Activated CD8-positive, alpha-beta memory T cell treated with anti-CD3 and anti-CD28 coated beads for 1 hour (primary cell): ENCODE results near the gene CLBA1.

ENCODE experiments used
- DNase-seq, 2 donors: peaks; one replicate each; pipeline ENCODE4 v3.0.0-alpha.2; 2020; ENCODE audit warnings: low read depth in 1 of 2; ENCODE audit errors: extremely low read depth in 1 of 2

Gene CLBA1

DNA sequence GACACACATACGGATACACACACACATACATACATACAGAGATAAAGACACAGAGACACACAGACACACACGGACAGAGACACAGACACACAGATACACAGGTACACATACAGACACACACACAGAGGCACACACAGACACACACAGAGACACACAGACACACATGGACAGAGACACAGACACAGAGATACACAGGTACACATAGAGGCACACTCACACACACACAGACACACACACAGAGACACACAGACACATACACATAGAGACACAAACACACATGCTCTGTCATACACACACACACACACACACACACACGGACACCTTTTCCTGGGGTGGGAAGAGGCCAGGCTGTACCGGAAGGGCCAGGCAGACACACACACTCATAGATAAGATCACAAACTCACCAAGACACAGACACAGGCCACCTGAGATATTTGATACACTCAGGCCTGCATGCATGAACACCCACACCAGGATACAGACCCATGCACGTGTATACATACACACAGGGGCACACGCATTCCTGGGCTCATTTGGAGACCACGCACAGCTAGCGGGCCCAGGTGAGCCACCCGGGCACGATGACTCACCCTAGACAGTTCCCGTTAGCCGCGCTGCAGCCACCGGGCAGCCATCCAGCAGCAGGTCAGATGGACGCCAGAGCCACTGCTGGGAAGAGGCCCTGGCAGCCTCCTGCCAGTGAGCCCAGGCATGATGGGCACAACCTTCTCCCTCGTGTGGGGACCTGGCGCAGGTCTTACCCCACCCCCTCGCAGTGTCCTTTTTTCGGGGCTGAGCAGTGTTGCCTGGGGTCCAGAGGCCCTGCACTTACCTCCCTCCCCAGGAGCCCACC lies 5.6 kb upstream of the CLBA1 start:
- DNase-seq, result no peak

GRCh38 chr14:104980611-104981531 lies 4.7 kb upstream of the CLBA1 start:
- DNase-seq, result no peak

DNA sequence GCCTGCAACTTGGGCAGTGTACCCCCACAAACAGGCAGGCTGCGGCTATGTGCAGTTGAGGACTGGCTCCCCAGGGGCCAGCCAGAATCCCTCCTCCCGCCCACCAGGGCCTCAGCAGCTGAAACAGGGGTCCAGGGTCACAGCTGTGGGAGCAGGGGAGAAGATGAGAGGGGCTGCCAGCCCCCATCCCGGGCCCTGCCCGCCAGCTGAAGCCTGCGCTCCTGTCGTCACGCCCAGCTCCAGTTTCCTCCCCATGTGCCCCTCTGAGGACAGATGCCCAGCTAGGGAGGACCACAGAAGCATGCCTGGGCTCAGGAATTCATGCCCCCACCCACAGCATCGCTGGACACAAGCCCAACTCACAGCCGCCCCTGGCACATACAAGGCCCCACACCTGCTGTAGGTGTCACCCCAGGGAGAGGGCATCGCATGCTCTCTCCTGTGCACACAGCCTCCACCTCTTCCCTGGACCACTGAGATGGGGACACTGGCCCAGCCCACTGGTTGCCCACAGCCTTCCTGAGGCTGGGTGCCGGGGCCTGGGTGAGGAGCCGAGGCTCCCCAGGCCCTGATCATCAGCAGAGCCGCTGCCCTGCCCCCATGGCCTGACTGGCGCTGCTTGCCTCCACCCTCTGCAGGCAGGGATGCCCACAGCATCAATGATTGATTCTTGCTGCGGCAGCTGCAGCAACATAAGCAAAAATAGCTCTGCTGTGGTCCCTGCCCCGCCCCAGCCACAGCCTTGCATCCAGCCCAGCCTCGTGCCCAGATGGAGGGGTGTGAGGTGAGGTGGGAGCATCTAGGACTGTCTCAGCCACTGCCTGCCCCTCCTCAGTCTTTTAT lies 3.7 kb upstream of the CLBA1 start:
- DNase-seq, result no peak

DNA sequence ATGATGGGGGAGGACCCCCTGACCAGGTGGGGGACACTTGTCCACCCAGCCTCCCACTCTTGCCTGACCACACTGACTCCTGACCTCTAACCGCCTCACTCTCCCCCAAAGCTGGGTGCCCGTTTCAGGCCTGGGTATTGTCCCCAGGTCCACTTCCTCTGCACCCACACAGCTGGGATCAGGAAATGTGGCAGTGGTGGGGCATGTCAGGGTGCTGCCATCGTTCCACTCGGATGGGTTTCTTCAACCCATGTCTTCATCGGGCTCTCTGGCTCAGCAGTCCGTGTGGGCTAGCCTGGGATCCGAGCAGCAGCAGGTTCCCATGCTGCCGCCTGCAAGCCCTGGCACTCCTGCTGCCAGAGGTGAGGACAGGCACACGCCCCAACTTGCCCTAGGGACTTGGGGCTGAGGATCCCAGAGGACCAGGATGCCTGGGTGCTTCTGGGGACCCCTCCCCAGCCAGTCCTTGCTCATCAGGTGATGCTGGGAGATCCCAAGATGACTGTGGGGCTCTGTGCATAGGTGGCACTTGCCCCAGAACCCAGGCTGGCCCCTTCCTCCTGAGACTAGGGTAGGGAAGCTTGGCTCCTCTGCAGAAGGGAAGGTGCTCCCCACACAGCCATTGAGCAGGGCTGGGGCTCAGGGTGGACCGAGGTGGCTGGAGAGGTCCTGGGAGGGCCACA lies 2.9 kb upstream of the CLBA1 start:
- DNase-seq, result no peak

GRCh38 chr14:104983231-104983721 lies 2.3 kb upstream of the CLBA1 start:
- DNase-seq, result no peak

DNA sequence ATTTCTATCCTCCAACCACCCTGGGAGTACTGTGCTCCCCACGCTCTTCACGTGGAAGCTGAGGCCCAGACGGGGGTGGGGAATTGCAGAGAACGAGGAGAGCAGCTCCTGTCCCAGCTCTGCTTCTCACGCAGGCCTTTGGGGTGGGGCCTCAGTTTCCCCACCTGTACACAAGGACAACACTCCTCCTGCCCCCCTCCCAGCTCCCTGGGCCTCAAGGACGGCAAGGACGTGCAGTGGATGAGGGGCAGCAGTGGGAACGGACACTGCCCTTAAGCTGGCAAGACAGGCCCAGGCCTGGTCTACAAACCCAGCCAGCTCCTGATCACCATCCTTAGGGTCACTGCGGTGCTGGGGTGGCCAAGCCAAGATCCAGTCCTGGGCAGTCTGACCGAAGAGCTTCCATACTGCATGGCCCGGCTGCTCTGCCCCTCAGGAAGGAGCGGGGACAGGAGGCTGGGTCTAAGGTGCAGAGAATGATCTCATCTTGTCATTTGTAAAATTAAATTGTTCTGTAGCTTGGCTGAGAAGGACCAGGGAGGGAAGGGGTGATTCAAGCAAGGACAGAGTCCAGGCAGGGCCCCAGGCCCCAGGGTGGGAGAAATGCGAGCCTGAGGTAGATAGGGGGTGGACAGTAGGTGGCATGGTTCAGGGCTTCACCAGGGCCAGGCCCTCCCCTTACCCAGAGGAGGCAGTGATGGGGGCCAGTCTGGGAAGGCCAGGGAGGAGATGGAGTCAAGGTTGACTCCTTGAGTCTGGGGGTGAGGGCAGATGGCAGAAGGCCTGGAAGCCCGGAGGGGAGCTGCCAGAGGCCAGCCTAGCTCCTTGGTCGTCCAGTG lies 1.3 kb upstream of the CLBA1 start:
- DNase-seq, result no peak

GRCh38 chr14:104986487-104987164 lies 1.0 kb downstream of the CLBA1 start:
- DNase-seq, result no peak

- DNase-seq, result no peak
These were observed 3.8 kb downstream of the CLBA1 start for GRCh38 chr14:104989236-104989950.

DNA sequence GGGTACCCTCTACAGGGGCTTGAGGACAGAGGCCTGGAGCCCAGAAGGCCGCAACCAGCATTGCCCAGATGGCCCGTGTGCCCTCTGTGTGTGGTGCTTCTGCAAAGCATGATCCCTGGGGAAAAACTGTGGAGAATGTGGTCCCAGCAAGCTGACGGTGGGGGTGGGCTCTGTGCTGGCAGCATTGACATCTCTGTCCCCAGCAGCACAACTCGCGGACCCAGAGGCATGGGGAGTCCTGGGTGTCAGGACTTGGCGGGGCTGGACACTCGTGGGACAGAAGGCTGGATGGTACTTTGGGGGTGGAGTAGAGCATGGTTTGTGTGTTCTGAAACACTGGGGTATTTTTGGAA lies 4.3 kb downstream of the CLBA1 start:
- DNase-seq, result no peak

DNA sequence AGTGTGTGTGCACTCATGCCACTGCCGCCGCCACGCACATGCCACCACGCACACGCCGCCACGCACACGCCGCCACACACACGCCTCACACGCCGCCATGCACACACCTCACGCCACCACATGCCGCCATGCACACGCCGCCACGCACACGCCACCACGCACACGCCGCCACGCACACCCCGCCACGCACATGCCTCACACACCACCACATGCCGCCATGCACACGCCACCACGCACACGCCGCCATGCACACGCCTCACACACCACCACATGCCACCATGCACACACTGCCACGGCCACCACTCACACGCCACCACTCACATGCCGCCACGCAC lies 6.3 kb downstream of the CLBA1 start:
- no peak for DNase-seq

DNA sequence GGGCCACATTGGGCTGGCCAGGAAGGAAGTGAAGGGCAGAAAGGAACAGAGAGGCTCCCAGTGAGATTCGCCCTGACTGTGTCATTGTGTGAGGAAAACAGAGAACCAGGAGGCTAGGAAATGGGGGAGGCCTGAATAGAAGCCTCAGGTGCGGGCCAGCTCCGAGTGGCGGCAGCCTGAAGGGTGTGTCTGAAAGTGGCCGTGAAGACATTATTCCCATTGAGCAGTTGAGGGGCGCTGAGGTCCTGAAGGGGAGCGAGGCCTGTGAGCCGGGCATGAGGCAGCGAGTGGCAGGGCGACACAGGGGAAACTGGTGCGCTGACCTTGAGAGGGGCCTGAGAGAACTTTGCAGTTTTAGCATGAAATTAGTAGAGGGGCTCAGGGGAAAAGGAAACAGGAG lies 6.9 kb downstream of the CLBA1 start:
- DNase-seq, result no peak

- DNase-seq, result no peak
These were observed 7.7 kb downstream of the CLBA1 start for GRCh38 chr14:104993306-104993705.

- DNase-seq, result no peak
These were observed 8.4 kb downstream of the CLBA1 start for GRCh38 chr14:104993808-104994591.

DNA sequence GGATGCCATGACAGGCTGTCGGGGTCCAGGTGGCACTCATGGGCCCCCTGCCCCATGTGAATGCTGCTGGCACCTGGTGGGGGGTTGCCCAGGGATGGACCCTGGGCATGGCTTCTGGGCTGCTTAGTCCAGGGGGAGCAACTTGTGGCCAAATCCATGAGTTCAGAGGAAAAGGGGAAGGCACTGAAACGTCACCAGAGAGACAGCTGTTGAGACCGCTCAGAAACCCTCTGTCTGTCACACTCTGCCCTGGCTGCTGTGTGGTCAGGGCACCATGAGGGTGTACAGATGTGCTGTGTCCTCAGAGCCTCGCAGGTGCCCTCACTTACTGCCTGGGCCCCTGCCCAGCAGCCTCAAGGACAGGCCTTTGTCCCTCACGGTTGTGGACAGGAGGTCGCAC lies 9.4 kb downstream of the CLBA1 start:
- no peak for DNase-seq

DNA sequence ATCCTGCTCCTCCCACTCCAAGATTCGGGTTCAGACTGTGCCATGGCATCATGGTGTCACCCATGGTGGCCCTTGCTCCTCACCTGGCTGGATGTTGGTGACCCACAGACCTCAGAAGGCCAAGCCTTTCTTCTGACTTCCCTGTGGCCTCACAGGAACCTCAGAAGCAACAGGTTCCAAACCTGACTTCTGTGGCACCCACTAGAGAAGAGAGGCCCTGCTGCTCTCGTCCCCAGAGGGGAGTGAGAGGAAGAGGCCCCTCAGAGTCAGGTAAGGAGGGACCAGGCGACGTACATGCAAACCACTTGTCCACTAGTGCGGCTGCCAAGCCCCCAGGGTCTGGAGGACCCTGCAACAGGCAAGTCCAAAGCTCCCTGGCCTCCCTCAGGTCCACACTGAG lies 10.4 kb downstream of the CLBA1 start:
- DNase-seq, result no peak

DNA sequence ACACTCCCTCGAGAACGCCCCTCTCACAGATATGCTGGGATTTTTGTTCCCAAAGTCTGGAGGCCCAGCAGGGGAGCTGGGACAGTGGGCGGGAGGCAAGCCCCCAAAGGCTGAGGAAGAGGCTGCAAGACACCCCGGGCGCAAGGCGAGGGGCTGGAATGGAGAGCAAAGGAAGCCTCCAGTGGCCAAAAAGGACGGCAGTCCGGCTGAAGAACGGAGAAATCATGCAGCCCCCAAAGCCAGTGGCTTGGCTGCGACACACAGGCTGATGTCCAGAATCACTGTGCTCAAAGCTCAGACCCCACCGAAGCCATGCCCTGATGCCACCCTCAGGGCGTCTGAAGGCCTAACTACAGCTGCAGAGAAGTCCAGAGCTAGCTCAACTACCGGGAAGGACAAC lies 10.9 kb downstream of the CLBA1 start:
- DNase-seq, result no peak

DNA sequence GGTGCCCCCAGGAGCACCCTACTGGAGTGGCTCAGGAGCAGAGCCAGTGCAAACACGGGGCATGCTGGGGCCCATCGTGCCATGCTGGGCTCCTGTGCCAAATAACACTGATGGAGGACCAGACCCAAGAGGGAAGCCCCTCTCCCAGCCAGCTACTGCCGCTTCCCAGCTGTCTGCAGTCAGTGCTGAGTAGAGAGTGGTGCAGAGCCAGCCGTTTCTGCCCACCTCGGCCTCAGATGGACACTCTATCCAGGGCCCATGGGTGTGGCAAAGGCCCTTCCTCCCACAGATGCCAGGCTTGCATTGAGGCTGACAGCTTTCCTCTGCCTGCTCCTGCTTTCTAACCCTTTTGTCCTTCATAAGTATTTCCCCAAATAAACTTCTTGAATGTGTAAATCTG lies 13.2 kb downstream of the CLBA1 start:
- DNase-seq, result no peak

GRCh38 chr14:104999361-104999760 lies 13.8 kb downstream of the CLBA1 start:
- no peak for DNase-seq
